Heart right ventricle (tissue), 16 donors: ENCODE results near the gene CORO2B. TPM values are rescaled to one million over a fixed set of nuclear protein-coding genes. Genes with fewer than 3 reads are reported as not detected.

Experiments
- ATAC-seq, 8 donors: fragments of 200-7000 bp; cut with Tn5 transposase; one replicate each; pipeline ENCODE4 v1.9.1; 2020; ENCODE audit warnings: mild to moderate bottlenecking in 8 of 8, moderate library complexity in 8 of 8, moderate number of reproducible peaks in 1 of 8
- DNase-seq, 2 donors: peaks; one replicate each; pipeline ENCODE4 v3.0.0-alpha.2; 2020
- H3K27ac ChIP-seq, 10 donors: fragments of 200-600 bp; sonication (generic) in 2 of 10; one replicate each; pipeline versions ENCODE4 v1.5.0 to v1.8.0; 2020 to 2022; ENCODE audit warnings: mild to moderate bottlenecking in 3 of 10
- H3K27me3 ChIP-seq, 7 donors: fragments of 200-600 bp; one replicate each; pipeline ENCODE4 v1.8.0; 2021 to 2022; ENCODE audit warnings: mild to moderate bottlenecking in 2 of 7
- H3K36me3 ChIP-seq, 9 donors: fragments of 200-600 bp; sonication (generic) in 1 of 9; one replicate each; pipeline versions ENCODE4 v1.5.0 to v1.8.0; 2020 to 2022; ENCODE audit warnings: mild to moderate bottlenecking in 2 of 9
- H3K4me1 ChIP-seq, 9 donors: fragments of 200-600 bp; sonication (generic) in 1 of 9; one replicate each; pipeline versions ENCODE4 v1.5.0 to v1.8.0; 2020 to 2022; ENCODE audit warnings: mild to moderate bottlenecking in 4 of 9
- H3K4me3 ChIP-seq, 10 donors: fragments of 200-600 bp; sonication (generic) in 2 of 10; one replicate each; pipeline versions ENCODE4 v1.5.0 to v1.8.0; 2020 to 2022; ENCODE audit warnings: mild to moderate bottlenecking in 7 of 10, moderate library complexity in 2 of 10
- H3K9me3 ChIP-seq, 11 donors: fragments of 200-600 bp in 10 of 11; sonication (generic) in 2 of 11; one replicate each; pipeline versions ENCODE4 v1.5.0 to v1.8.0; 2013 to 2022; ENCODE audit warnings: mild to moderate bottlenecking in 2 of 11, control low read depth in 1 of 11, moderate library complexity in 1 of 11
- CTCF ChIP-seq, 9 donors: fragments of 200-600 bp; sonication (generic) in 2 of 9; IDR thresholded peaks; one replicate each; pipeline versions ENCODE4 v1.5.0 to v1.8.0; 2021 to 2022; ENCODE audit warnings: antibody characterized with exemption in 9 of 9, mild to moderate bottlenecking in 5 of 9, moderate library complexity in 1 of 9
- WGBS, 2 donors: extraction: QIAGEN DNeasy Blood & Tissue Kit; methylation state at CpG; one replicate each; pipeline ENCODE4 v1.1.7; 2013; ENCODE audit warnings: inconsistent platforms in 1 of 2; 5-methylcytosine and 5-hydroxymethylcytosine counted together
- intact Hi-C, 10 donors: fragments of 100-400 bp; cut with DNase I; formaldehyde crosslinking; loops; one replicate each; pipeline versions ENCODE4 v1.11.1 to v1.14.2; 2022
- polyA plus RNA-seq, 2 donors: library from polyadenylated mRNA; stranded (reverse); fragments of 200-250 nt; gene quantifications; one replicate each; pipeline ENCODE4 v1.2.3, GENCODE V29; 2013
- total RNA-seq, 10 donors: library from RNA; stranded (reverse); fragmentation: NEBNext Ultra II Directional in 3 of 10; extraction: Animal tissue kit (Norgen Biotek cat#: 25700) in 3 of 10; gene quantifications; one replicate each; pipeline versions ENCODE4 v1.2.1 to v1.2.4, GENCODE V29; 2021 to 2023
- donor health status: Arrhythmogenic right ventricular cardiomyopathy.
- donor health status: ischemic (EF 13 %, LVEDD 7.1; RV severe dilation, severe dysfunction).
- donor health status: healthy with polysubstance abuse.
- donor health status: DM: no; HTN: yes; CAD: no.
- donor health status: DM: no; HTN: no; CAD: no.
- donor health status: ischemic (EF 25% LVEDD 6.9; RV normal size, moderate dysfunction).
- donor health status: ischemic (EF 25% LVEDD 5.7; RV mildly dilated, moderate dysfunction).
- donor health status: healthy.
- donor health status: DM: yes; HTN: yes; CAD: no.
- donor health status: Ischemic cardiomyopathy.
- donor health status: ischemic (EF 35%, LVEDD 5.7; RV mildly dilated, moderate dysfunction).
- donor health status: nonischemic (EF 11% LVEDD 7.7; RV severe dilation, severe dysfunction).
- donor health status: DM: yes; HTN: yes; CAD: no.
- donor health status: PGD.
- donor health status: ischemic (EF 29% LVEDD 5.4; RV normal size, mild dysfunction).
- donor health status: nonischemic (EF 23%, LVEDD 6.1; RV moderate dilation, normal function).

The CORO2B gene
- total and polyA plus RNA-seq, 12 donors = 2.6 to 8.1 (median 4.5) TPM

GRCh38 chr15:68570974-68571373 lies 7.8 kb upstream of the CORO2B start:
- DNase-seq (no peak), ATAC-seq (no peak)
- H3K4me1 ChIP-seq = peaks cover 0 to 9% (median 0%) of the 10 kb centered on the region in 9 donors
- H3K4me3 ChIP-seq = no peak overlapping the region
- H3K27ac ChIP-seq = no peak overlapping the region
- intact Hi-C loops = no loop called here
- WGBS, 2 donors = 93% methylated on average over 1 of the region's 1 CpG
- no peak for TF ChIP-seq CTCF (IDR thresholded peaks at IDR 0.05)
- H3K9me3 ChIP-seq = no peaks in the 10 kb centered on the region
- no peaks in the 10 kb centered on the region for H3K36me3 ChIP-seq
- H3K27me3 ChIP-seq = peaks cover 0 to 14% (median 0%) of the 10 kb centered on the region in 7 donors

- Histone ChIP-seq H3K27ac (no peak overlapping the region), H3K36me3 (no peaks in the 10 kb centered on the region), H3K4me3 (no peak overlapping the region), H3K27me3 (peaks cover 0 to 19% (median 0%) of the 10 kb centered on the region in 7 donors), H3K4me1 (peaks cover 0 to 9% (median 0%) of the 10 kb centered on the region in 9 donors), H3K9me3 (no peaks in the 10 kb centered on the region)
- no peak for ATAC-seq
- TF ChIP-seq CTCF (IDR thresholded peaks at IDR 0.05) = no peak
- DNase-seq = no peak
- WGBS, 2 donors = 90 to 93% methylated on average over 4 of the region's 4 CpGs
- intact Hi-C loops = no loop called here
Measured at GRCh38 chr15:68571582-68571981, 7.2 kb upstream of the CORO2B start.

GRCh38 chr15:68572309-68572708 lies 6.5 kb upstream of the CORO2B start:
- Histone ChIP-seq H3K4me3 (no peak overlapping the region), H3K4me1 (peaks cover 0 to 6% (median 1%) of the 10 kb centered on the region in 9 donors), H3K27me3 (peaks cover 0 to 27% (median 0%) of the 10 kb centered on the region in 7 donors), H3K27ac (no peak overlapping the region), H3K36me3 (no peaks in the 10 kb centered on the region), H3K9me3 (no peaks in the 10 kb centered on the region)
- WGBS, 2 donors = 87% methylated on average over 4 of the region's 4 CpGs
- DNase-seq = no peak
- ATAC-seq = no peak
- TF ChIP-seq CTCF (IDR thresholded peaks at IDR 0.05) = no peak
- intact Hi-C loops = no loop called here

- H3K27me3 ChIP-seq = peaks cover 0 to 32% (median 0%) of the 10 kb centered on the region in 7 donors
- H3K27ac ChIP-seq = no peak overlapping the region
- no peaks in the 10 kb centered on the region for H3K9me3 ChIP-seq
- no peak for DNase-seq
- intact Hi-C loops = no loop called here
- H3K4me1 ChIP-seq = peaks cover 0 to 11% (median 7%) of the 10 kb centered on the region in 9 donors
- TF ChIP-seq CTCF (IDR thresholded peaks at IDR 0.05) = no peak
- 87 to 88% methylated on average over 6 of the region's 6 CpGs for WGBS, 2 donors
- no peak for ATAC-seq
- no peak overlapping the region for H3K4me3 ChIP-seq
- H3K36me3 ChIP-seq = no peaks in the 10 kb centered on the region
Measured at GRCh38 chr15:68572921-68573320, 5.9 kb upstream of the CORO2B start.
